Osteocyte (in vitro differentiated cells): Measurements from ENCODE around the gene DENND5B. TPM values are rescaled to one million over a fixed set of nuclear protein-coding genes. Genes with fewer than 3 reads are reported as not detected.

ENCODE experiments used
- DNase-seq: peaks from one replicate; pipeline ENCODE4 v3.0.0; 2021; ENCODE audit warnings: mixed read lengths; ENCODE audit not compliant: unreplicated experiment; ENCODE audit errors: extremely low spot score
- H3K27ac Mint-ChIP-seq: one replicate; pipeline ENCODE4 v1.8.0; 2021; ENCODE audit warnings: mild to moderate bottlenecking, mixed read lengths; ENCODE audit not compliant: unreplicated experiment
- H3K27me3 Mint-ChIP-seq: one replicate; pipeline ENCODE4 v1.8.0; 2021; ENCODE audit warnings: mixed read lengths; ENCODE audit not compliant: unreplicated experiment
- H3K36me3 Mint-ChIP-seq: one replicate; pipeline ENCODE4 v1.8.0; 2021; ENCODE audit warnings: mixed read lengths; ENCODE audit not compliant: unreplicated experiment
- H3K4me1 Mint-ChIP-seq: one replicate; pipeline ENCODE4 v1.8.0; 2021; ENCODE audit warnings: mixed read lengths; ENCODE audit not compliant: unreplicated experiment
- H3K4me3 Mint-ChIP-seq: one replicate; pipeline ENCODE4 v1.8.0; 2021; ENCODE audit warnings: mild to moderate bottlenecking, moderate library complexity, mixed read lengths; ENCODE audit not compliant: unreplicated experiment
- H3K9me3 Mint-ChIP-seq: one replicate; pipeline ENCODE4 v1.8.0; 2021; ENCODE audit warnings: mixed read lengths; ENCODE audit not compliant: unreplicated experiment
- total RNA-seq: library from RNA; stranded (reverse); gene quantifications from 2 replicates; pipeline ENCODE4 v1.2.1, GENCODE V29; 2021
- TF ChIP-seq, protein P1 (sequence below): fragments of 200-600 bp; sonication (generic); IDR thresholded peaks from 2 replicates; pipeline ENCODE4 v1.5.0; 2021; ENCODE audit warnings: antibody characterized with exemption, mild to moderate bottlenecking, moderate library complexity

Gene DENND5B
- total RNA-seq, 1 donor from 2014 or later, result 17.8 TPM

DNA sequence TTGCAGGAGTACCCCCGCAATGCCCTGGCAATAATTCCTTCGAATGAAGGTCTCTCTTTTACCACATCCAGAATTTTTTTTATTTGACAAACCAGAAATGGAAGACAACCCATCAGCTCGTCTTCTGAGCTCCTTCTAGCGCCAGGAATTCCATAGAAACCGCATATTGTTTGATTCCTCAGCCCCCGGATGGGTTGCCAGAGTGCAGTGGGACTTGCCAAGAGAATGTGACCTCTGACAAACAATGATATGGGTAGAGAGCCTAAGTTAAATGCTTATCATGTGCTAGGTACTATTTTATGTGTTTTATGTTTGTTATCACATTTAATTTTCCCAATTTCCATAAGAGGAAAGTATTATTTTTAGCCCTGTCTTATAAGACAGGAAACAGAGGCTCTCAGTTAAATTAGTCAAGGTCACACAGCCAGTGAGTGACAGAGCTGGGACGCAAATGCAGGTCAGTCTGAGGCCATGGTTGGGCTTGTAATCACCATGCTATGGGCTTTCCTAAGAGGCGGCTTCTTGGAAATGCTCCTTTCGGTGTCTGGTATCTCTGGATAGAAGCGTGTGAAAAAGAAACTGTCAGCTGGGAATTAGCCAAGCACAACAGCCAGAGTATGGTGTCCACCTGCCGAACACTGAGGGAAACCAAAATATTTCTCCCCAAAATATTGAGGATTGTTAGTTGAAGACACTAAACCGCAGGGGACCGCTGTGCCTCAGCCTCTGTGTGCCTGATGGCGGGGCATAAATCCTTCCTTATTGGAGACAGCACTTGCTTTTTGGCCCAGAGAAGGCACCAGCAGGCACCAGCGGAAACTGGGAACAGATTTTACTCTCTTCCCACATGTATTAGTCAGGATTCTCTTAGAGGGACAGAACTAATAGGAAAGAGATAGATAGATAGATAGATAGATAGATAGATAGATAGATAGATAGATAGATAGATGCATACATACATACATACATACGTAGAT is 39.1 kb upstream of the DENND5B start:
- no peak for DNase-seq
- H3K9me3 Mint-ChIP-seq, result no peaks in the 10 kb centered on the region
- H3K27ac Mint-ChIP-seq, result peak overlapping the region; percentile 38
- peaks cover 14% of the 10 kb centered on the region for H3K4me1 Mint-ChIP-seq
- H3K27me3 Mint-ChIP-seq, result no peaks in the 10 kb centered on the region
- TF ChIP-seq, protein P1, sequence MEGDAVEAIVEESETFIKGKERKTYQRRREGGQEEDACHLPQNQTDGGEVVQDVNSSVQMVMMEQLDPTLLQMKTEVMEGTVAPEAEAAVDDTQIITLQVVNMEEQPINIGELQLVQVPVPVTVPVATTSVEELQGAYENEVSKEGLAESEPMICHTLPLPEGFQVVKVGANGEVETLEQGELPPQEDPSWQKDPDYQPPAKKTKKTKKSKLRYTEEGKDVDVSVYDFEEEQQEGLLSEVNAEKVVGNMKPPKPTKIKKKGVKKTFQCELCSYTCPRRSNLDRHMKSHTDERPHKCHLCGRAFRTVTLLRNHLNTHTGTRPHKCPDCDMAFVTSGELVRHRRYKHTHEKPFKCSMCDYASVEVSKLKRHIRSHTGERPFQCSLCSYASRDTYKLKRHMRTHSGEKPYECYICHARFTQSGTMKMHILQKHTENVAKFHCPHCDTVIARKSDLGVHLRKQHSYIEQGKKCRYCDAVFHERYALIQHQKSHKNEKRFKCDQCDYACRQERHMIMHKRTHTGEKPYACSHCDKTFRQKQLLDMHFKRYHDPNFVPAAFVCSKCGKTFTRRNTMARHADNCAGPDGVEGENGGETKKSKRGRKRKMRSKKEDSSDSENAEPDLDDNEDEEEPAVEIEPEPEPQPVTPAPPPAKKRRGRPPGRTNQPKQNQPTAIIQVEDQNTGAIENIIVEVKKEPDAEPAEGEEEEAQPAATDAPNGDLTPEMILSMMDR, result no peak
- H3K36me3 Mint-ChIP-seq, result no peaks in the 10 kb centered on the region
- H3K4me3 Mint-ChIP-seq, result no peak overlapping the region

DNA sequence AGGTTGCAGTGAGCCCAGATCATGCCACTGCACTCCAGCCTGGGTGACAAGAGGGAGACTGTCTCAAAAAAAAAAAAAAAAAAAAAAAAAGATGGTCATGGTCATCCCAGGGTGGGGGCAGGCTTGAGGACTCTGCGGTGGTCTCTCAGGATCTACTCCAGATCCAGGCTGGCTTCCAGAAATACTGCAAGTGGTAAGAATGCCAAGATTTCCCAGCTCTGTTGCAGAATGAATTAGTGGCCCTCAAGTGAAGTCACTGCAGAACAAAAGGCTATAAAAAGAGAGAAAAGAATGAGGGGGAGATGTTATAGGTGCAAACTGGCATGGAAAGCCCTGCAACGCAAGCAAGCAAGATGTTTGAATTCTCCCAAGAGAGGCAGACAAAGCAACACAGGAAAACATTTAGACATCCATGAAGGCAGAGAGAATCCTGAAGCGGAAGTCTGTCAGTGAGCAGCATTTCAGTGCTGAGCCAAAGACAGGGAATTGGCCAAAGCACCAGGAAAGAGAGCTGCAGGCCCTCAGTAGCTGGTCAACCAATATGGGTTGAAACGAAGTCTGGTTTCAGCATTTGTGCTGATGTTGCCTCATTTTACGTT is 36.6 kb upstream of the DENND5B start:
- peaks cover 14% of the 10 kb centered on the region for H3K4me1 Mint-ChIP-seq
- no peaks in the 10 kb centered on the region for H3K27me3 Mint-ChIP-seq
- H3K9me3 Mint-ChIP-seq, result no peaks in the 10 kb centered on the region
- no peak overlapping the region for H3K4me3 Mint-ChIP-seq
- no peak overlapping the region for H3K27ac Mint-ChIP-seq
- TF ChIP-seq, protein P1, result no peak
- no peaks in the 10 kb centered on the region for H3K36me3 Mint-ChIP-seq
- no peak for DNase-seq

DNA sequence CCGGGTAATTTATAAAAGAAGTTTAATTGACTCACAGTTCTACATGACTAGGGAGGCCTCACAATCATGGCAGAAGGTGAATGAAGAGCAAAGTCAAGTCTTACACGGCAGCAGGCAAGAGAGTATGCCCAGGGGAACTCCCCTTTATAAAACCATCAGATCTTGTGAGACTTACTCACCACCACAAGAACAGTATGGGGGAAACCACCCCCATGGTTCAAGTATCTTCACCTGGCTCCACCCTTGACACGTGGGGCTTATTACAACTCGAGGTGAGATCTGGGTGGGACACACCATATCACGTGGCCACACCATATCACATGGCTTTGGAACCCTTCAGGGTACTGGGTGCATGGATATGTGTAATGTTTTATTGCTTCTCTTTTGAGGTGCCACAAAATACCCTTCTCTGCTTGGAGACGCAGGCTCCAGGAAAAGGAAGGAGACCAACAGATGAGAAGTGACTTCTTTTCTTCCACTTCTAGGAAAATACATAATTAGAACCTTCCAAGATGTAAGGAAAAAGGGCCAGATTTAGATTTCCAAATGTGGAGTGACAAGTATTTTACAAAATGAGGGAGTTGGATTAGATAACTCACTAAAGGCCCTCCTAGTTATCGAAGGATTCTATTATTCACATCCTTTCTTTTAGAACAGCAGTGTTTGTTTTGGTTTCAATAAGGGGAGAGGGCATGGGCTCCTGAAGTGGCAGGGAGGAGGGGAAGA is 35.5 kb upstream of the DENND5B start:
- no peak for DNase-seq
- peaks cover 19% of the 10 kb centered on the region for H3K4me1 Mint-ChIP-seq
- no peaks in the 10 kb centered on the region for H3K36me3 Mint-ChIP-seq

DNA sequence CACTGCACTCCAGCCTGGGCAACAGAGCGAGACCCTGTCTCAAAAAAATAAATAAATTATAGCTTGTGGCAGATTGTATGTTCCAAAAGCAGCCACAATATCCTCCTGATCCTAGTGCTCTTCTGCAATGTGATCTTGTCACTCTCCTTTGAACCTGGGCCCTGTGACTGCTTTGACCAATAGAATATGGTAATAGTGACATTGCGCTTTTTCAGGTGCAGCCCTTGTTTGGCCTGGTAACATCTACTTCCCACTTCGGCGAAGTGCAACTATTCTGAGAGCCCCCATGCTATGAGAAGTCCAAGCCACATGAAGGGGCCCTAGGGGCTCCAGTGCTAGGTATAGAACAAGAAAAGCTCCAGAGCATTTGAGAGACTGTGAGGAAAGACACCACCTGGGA is 31.1 kb upstream of the DENND5B start:
- no peaks in the 10 kb centered on the region for H3K9me3 Mint-ChIP-seq
- no peak for DNase-seq
- peaks cover 4% of the 10 kb centered on the region for H3K4me1 Mint-ChIP-seq
- TF ChIP-seq, protein P1, result no peak
- H3K27ac Mint-ChIP-seq, result no peak overlapping the region
- H3K36me3 Mint-ChIP-seq, result no peaks in the 10 kb centered on the region
- H3K4me3 Mint-ChIP-seq, result no peak overlapping the region
- H3K27me3 Mint-ChIP-seq, result no peaks in the 10 kb centered on the region

More for the DNA sequence above, 35.5 kb upstream of the DENND5B start:
- Mint-ChIP-seq H3K27me3 (no peaks in the 10 kb centered on the region), H3K4me3 (no peak overlapping the region), H3K9me3 (no peaks in the 10 kb centered on the region), H3K27ac (no peak overlapping the region)
- TF ChIP-seq, protein P1, result no peak
